ENCODE results near the gene MLST8.

- TF ChIP-seq CTCF (IDR thresholded peaks at IDR 0.05; ENCODE audit: low read length) (no peak), EZH2 (IDR thresholded peaks at IDR 0.05; ENCODE audit: borderline replicate concordance, low read length) (no peak)
Measured at GRCh38 chr16:2173366-2173765, 31.9 kb upstream of the MLST8 start.

Data from OCI-LY1 (cell line).